HTR-8/SVneo (cell line): ENCODE data around the gene CSMD2.

Experiments used
- DNase-seq: peaks from one replicate; pipeline ENCODE4 v3.0.0; 2011; ENCODE audit warnings: low spot score, mixed read lengths; ENCODE audit not compliant: insufficient read length
- FAIRE-seq: peaks from 2 replicates; lab custom pipeline; 2011; peaks lifted over from hg19 to GRCh38; lab: Jason Lieb, UNC

Gene CSMD2

GRCh38 chr1:33797849-33798248, 367.2 kb downstream of the CSMD2 start:
- FAIRE-seq (no peak), DNase-seq (no peak)

- no peak for DNase-seq
- no peak for FAIRE-seq
These were observed 372.4 kb downstream of the CSMD2 start for GRCh38 chr1:33792651-33793050.

- FAIRE-seq, result no peak
- DNase-seq, result no peak
These were observed 372.8 kb downstream of the CSMD2 start for GRCh38 chr1:33792216-33792615.

- DNase-seq (no peak), FAIRE-seq (no peak)
These were observed 373.8 kb downstream of the CSMD2 start for GRCh38 chr1:33791251-33791650.

- FAIRE-seq (no peak), DNase-seq (no peak)
These were observed 374.5 kb downstream of the CSMD2 start for GRCh38 chr1:33790577-33790976.

GRCh38 chr1:33784876-33785275, 380.2 kb downstream of the CSMD2 start:
- no peak for DNase-seq
- no peak for FAIRE-seq

- DNase-seq (no peak), FAIRE-seq (no peak)
These were observed 382.3 kb downstream of the CSMD2 start for GRCh38 chr1:33782776-33783175.

GRCh38 chr1:33781652-33782051, 383.4 kb downstream of the CSMD2 start:
- no peak for FAIRE-seq
- DNase-seq, result no peak

- DNase-seq (no peak), FAIRE-seq (no peak)
These were observed 387.7 kb downstream of the CSMD2 start for GRCh38 chr1:33777337-33777736.

GRCh38 chr1:33768821-33769220, 396.2 kb downstream of the CSMD2 start:
- FAIRE-seq (no peak), DNase-seq (no peak)

GRCh38 chr1:33768106-33768505, 396.9 kb downstream of the CSMD2 start:
- no peak for DNase-seq

GRCh38 chr1:33764149-33764548, 400.9 kb downstream of the CSMD2 start:
- no peak for FAIRE-seq
- no peak for DNase-seq

More at GRCh38 chr1:33768106-33768505, 396.9 kb downstream of the CSMD2 start:
- FAIRE-seq, result no peak

GRCh38 chr1:33763406-33763805, 401.6 kb downstream of the CSMD2 start:
- FAIRE-seq, result no peak
- DNase-seq, result peak; percentile 41

GRCh38 chr1:33762962-33763361, 402.1 kb downstream of the CSMD2 start:
- no peak for DNase-seq
- no peak for FAIRE-seq

GRCh38 chr1:33762109-33762830, 402.8 kb downstream of the CSMD2 start:
- FAIRE-seq (no peak), DNase-seq (no peak)

GRCh38 chr1:33758698-33759097, 406.3 kb downstream of the CSMD2 start:
- FAIRE-seq, result no peak
- DNase-seq, result no peak

GRCh38 chr1:33753087-33753856, 411.8 kb downstream of the CSMD2 start:
- FAIRE-seq (no peak), DNase-seq (no peak)

GRCh38 chr1:33745942-33746341, 419.1 kb downstream of the CSMD2 start:
- DNase-seq (no peak), FAIRE-seq (no peak)

GRCh38 chr1:33743221-33743998, 421.6 kb downstream of the CSMD2 start:
- no peak for DNase-seq
- no peak for FAIRE-seq

GRCh38 chr1:33742663-33743062, 422.4 kb downstream of the CSMD2 start:
- no peak for FAIRE-seq
- no peak for DNase-seq

GRCh38 chr1:33741749-33742148, 423.3 kb downstream of the CSMD2 start:
- DNase-seq (no peak), FAIRE-seq (no peak)
